HG03097 (cell line): ENCODE data around the gene NDUFS4.
"Not testable (repeated sequence)": the region's sequence is repeated elsewhere in the genome, so short reads cannot be mapped to it uniquely, and the experiment has no call there.

ENCODE experiments used
- ATAC-seq: cut with Tn5 transposase; IDR thresholded peaks from one replicate; pipeline ENCODE4 v1.9.1; 2021; ENCODE audit not compliant: unreplicated experiment, low FRiP score

Gene NDUFS4

GRCh38 chr5:53649352-53649751, 88.9 kb downstream of the NDUFS4 start:
- no peak for ATAC-seq

- not testable (repeated sequence) for ATAC-seq
Observed at GRCh38 chr5:53660573-53660972, 100.1 kb downstream of the NDUFS4 start.

GRCh38 chr5:53665313-53665712, 104.9 kb downstream of the NDUFS4 start:
- not testable (repeated sequence) for ATAC-seq

- no peak for ATAC-seq
Observed at GRCh38 chr5:53667621-53668020, 107.2 kb downstream of the NDUFS4 start.

- ATAC-seq = no peak
Observed at GRCh38 chr5:53671447-53671846, 111.0 kb downstream of the NDUFS4 start.

GRCh38 chr5:53674121-53674520, 113.7 kb downstream of the NDUFS4 start:
- no peak for ATAC-seq

- ATAC-seq = no peak
Observed at GRCh38 chr5:53677632-53678031, 117.2 kb downstream of the NDUFS4 start.

GRCh38 chr5:53678981-53679660, 118.7 kb downstream of the NDUFS4 start:
- ATAC-seq = no peak

GRCh38 chr5:53681079-53681478, 120.6 kb downstream of the NDUFS4 start:
- ATAC-seq = no peak

- ATAC-seq = no peak
Observed at GRCh38 chr5:53691014-53691413, 130.6 kb downstream of the NDUFS4 start.

- ATAC-seq = no peak
Observed at GRCh38 chr5:53694520-53695022, 134.1 kb downstream of the NDUFS4 start.

GRCh38 chr5:53710405-53710804, 150.0 kb downstream of the NDUFS4 start:
- not testable (repeated sequence) for ATAC-seq

- no peak for ATAC-seq
Observed at GRCh38 chr5:53712327-53712726, 151.9 kb downstream of the NDUFS4 start.

GRCh38 chr5:53713978-53714666, 153.7 kb downstream of the NDUFS4 start:
- ATAC-seq = no peak

GRCh38 chr5:53714667-53715010, 154.2 kb downstream of the NDUFS4 start:
- ATAC-seq = no peak

- no peak for ATAC-seq
Observed at GRCh38 chr5:53726121-53726520, 165.7 kb downstream of the NDUFS4 start.

GRCh38 chr5:53730943-53731342, 170.5 kb downstream of the NDUFS4 start:
- no peak for ATAC-seq
